Karpas-422 (cell line): Measurements from ENCODE around the gene THPO. TPM values are rescaled to one million over a fixed set of nuclear protein-coding genes. Genes with fewer than 3 reads are reported as not detected.
A peak's percentile ranks its signal among the peaks of the same experiment; 100 is the strongest.

Source experiments
- DNase-seq: peaks from one replicate; pipeline ENCODE4 v3.0.0-alpha.2; 2015
- H2AFZ ChIP-seq: fragments of 200-600 bp; sonication (generic); 2 replicates; pipeline ENCODE4 v1.6.1; 2014; ENCODE audit warnings: antibody characterized with exemption, low read length, mixed read lengths
- H3K27ac ChIP-seq: fragments of 200-600 bp; sonication (generic); 2 replicates; pipeline ENCODE4 v1.5.1; 2014; ENCODE audit warnings: mild to moderate bottlenecking, low read length, moderate library complexity
- H3K27me3 ChIP-seq: fragments of 200-600 bp; sonication (generic); 2 replicates; pipeline ENCODE4 v1.6.1; 2014; ENCODE audit warnings: low read length, mixed read lengths
- H3K36me3 ChIP-seq: fragments of 200-600 bp; sonication (generic); 2 replicates; pipeline ENCODE4 v1.6.1; 2014; ENCODE audit warnings: low read length, mixed read lengths; ENCODE audit not compliant: insufficient read depth
- H3K4me1 ChIP-seq: fragments of 200-600 bp; sonication (generic); 2 replicates; pipeline ENCODE4 v1.6.1; 2014; ENCODE audit warnings: mild to moderate bottlenecking, low read length, mixed read lengths
- H3K4me2 ChIP-seq: fragments of 200-600 bp; sonication (generic); 2 replicates; pipeline ENCODE4 v1.6.1; 2014; ENCODE audit warnings: low read length, low read depth, mild to moderate bottlenecking; ENCODE audit not compliant: poor library complexity, severe bottlenecking
- H3K4me3 ChIP-seq: fragments of 200-600 bp; sonication (generic); 2 replicates; pipeline ENCODE4 v1.5.1; 2014; ENCODE audit warnings: mild to moderate bottlenecking, antibody characterized with exemption, low read length, mixed read lengths
- H3K79me2 ChIP-seq: fragments of 200-600 bp; sonication (generic); 2 replicates; pipeline ENCODE4 v1.6.1; 2014; ENCODE audit warnings: mild to moderate bottlenecking, low read length, mixed read lengths
- H3K9ac ChIP-seq: fragments of 200-600 bp; sonication (generic); 2 replicates; pipeline ENCODE4 v1.6.0; 2014; ENCODE audit warnings: low read length
- H3K9me2 ChIP-seq: fragments of 200-600 bp; sonication (generic), shearing (Covaris generic); replicated peaks from 2 replicates; pipeline ENCODE4 v1.6.0; 2014; ENCODE audit warnings: mild to moderate bottlenecking, low read length, moderate library complexity; ENCODE audit not compliant: insufficient read depth
- H3K9me3 ChIP-seq: fragments of 300-700, 200-600 bp; sonication (generic); 2 replicates; pipeline ENCODE4 v1.6.1; 2014; ENCODE audit warnings: low read length, mixed read lengths
- H4K20me1 ChIP-seq: fragments of 200-600 bp; sonication (generic); 2 replicates; pipeline ENCODE4 v1.6.1; 2014; ENCODE audit warnings: mild to moderate bottlenecking, antibody characterized with exemption, low read length, low read depth; ENCODE audit not compliant: insufficient read depth
- total RNA-seq: library from RNA; depleted of rRNA; stranded (reverse); fragments of >200 nt; shearing (Covaris generic); gene quantifications from 2 replicates; pipeline ENCODE4 v1.2.3, GENCODE V29; 2014; ENCODE audit warnings: low replicate concordance

THPO gene
- total RNA-seq, 1 experiment from 2014 or later = 12.5 TPM

DNA sequence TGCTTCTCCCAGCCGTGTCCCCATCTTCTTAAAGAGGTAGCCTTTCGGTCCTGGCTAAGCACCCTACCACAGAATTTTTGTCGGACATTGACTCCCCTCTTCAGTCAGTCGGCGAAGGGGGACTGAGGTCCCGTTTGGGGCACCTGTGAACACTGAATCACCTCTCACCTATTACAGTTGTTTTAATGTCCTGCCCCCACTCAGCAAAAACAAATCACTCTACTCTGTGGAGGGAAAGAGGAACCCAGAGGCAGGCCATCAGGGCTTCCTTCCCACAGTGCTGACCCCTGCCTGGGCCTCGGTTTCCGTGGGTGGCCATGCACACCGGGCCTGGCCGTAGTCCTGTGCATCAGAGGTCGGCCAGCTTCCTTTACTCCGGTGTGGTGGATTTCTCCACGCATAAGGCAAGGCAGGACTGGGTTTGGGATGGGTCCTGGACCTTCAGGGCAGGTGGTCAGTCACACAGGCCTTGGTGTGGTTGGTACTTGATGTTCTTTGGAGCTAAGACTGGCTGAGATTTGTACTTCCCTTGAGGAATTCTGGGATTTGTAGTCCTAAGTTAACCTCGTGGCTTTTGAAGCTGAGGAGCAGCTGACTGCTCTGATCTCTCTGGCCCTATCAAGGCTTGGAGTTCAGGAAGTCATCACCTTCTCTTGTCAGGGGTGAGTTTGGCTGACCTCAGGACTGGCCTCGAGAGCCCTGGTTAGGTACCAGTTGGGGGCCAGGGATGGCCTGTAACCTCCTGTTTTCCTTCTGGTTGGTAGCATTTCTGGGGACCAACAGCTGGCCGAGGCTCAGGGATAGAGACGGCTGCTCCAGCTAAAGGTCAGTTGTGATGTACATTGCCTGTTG, 41.2 kb downstream of the THPO start:
- no peaks in the 10 kb centered on the region for H3K9me3 ChIP-seq
- peak overlapping the region; percentile 12 for H3K27ac ChIP-seq

DNA sequence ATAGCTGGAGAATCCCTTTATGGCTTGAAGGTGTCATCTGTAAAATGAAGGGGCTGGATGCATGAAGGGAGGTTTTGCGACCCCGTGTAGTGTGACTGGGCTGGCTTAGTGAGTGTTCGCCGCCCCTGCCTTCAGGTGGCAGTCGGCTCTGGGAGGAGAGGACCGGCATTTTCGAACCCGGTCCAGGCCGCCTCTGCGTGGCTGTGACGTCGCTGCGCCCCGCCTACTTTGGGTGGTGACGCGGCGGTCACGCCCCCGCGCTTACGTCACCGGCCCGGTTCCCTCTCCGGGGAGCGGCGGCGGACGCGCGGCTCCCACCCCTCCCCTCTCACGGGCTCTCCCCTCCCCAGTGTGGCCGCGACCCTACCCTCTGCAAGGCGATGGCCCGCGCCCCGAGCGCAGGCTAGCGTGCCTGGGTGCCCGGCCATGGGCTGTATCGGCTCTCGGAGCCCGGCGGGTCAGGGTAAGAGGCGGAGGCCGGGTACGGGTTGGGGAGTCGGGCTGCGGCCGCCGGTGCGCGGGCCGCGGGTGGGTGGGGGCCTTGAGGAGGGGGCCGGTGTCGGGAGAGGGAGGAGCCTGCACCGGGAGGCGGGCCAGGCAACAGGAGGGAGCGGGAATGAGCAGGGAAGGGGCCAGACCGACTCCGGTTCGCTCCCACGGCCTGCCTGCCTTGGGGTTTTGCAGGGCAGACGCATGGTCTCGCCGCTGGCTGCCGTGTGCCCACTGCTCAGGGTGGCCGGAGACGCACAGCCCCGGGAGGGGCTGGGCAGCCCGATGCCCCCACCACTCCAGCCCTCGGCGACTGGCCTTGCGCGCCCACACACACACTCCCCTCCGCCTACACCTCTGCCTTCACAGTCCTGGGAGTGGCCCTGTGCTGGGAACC, 42.1 kb downstream of the THPO start:
- Histone ChIP-seq H3K9me2 (no peaks in the 10 kb centered on the region), H3K27ac (peak overlapping the region; percentile 53), H3K9me3 (no peaks in the 10 kb centered on the region), H3K4me1 (peaks cover 25% of the 10 kb centered on the region), H3K79me2 (peaks cover 27% of the 10 kb centered on the region), H3K4me2 (peak overlapping the region; percentile 73), H3K27me3 (no peaks in the 10 kb centered on the region), H3K36me3 (peaks cover 26% of the 10 kb centered on the region; the same call in 1 of the 2 replicates), H2AFZ (no peak overlapping the region), H3K4me3 (peak overlapping the region; percentile 77), H4K20me1 (peaks cover 34% of the 10 kb centered on the region), H3K9ac (peak overlapping the region; percentile 79)
- peak; percentile 97 for DNase-seq

More for the DNA sequence above, 41.2 kb downstream of the THPO start:
- Histone ChIP-seq H3K9me2 (no peaks in the 10 kb centered on the region), H3K27me3 (no peaks in the 10 kb centered on the region), H3K4me2 (peak overlapping the region; percentile 73), H3K79me2 (peaks cover 27% of the 10 kb centered on the region), H3K4me1 (peaks cover 25% of the 10 kb centered on the region), H3K4me3 (peak overlapping the region; percentile 77), H4K20me1 (peaks cover 28% of the 10 kb centered on the region), H3K9ac (peak overlapping the region; percentile 79), H3K36me3 (peaks cover 17% of the 10 kb centered on the region; the same call in 1 of the 2 replicates), H2AFZ (no peak overlapping the region)
- DNase-seq = peak; percentile 70

DNA sequence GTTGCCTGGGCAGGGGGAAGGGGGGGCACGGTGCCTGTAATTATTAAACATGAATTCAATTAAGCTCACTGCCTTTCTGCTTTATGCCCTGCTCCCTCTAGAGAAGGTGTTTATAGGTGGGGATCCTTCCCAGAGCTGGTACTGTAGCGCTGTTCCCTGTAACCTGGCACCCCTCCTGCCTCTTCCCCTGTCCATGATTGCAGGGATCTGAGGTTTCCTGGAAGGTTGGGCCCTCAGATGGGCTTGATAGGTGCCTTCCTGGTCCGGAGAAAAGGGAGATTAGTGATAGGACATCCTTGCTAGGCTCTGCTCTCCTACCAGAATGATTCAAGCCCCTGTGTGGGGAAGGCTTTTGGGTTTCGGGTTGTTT, 42.7 kb downstream of the THPO start:
- Histone ChIP-seq H3K27me3 (no peaks in the 10 kb centered on the region), H4K20me1 (peaks cover 35% of the 10 kb centered on the region), H3K4me3 (peak overlapping the region; percentile 77; the same call in 1 of the 2 replicates), H3K9me3 (no peaks in the 10 kb centered on the region), H3K9me2 (no peaks in the 10 kb centered on the region), H3K36me3 (peaks cover 29% of the 10 kb centered on the region; the same call in 1 of the 2 replicates), H3K4me1 (peaks cover 25% of the 10 kb centered on the region), H2AFZ (no peak overlapping the region), H3K4me2 (peak overlapping the region; percentile 73), H3K79me2 (peaks cover 27% of the 10 kb centered on the region), H3K9ac (peak overlapping the region; percentile 79), H3K27ac (peak overlapping the region; percentile 53)
- DNase-seq = no peak

DNA sequence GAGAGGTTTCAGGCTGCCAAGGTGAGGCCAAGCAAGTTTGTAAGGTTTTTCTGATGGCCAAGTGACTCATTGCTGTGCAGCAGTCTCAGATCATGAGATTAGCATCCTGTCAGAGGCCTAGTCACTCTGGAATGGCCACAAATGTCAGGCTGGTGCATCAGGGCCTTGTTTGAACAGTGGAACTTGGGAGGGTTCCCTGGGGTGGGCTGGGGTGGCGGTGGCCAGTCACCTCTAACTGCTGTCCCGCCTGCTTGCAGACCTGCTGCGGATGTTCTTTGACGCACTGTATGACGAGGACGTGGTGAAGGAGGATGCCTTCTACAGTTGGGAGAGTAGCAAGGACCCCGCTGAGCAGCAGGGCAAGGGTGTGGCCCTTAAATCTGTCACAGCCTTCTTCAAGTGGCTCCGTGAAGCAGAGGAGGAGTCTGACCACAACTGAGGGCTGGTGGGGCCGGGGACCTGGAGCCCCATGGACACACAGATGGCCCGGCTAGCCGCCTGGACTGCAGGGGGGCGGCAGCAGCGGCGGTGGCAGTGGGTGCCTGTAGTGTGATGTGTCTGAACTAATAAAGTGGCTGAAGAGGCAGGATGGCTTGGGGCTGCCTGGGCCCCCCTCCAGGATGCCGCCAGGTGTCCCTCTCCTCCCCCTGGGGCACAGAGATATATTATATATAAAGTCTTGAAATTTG, 43.4 kb downstream of the THPO start:
- Histone ChIP-seq H3K27me3 (no peaks in the 10 kb centered on the region), H3K4me1 (peaks cover 25% of the 10 kb centered on the region), H3K9me3 (no peaks in the 10 kb centered on the region), H3K27ac (peak overlapping the region; percentile 53; the same call in 1 of the 2 replicates), H2AFZ (no peak overlapping the region), H3K4me2 (no peak overlapping the region), H4K20me1 (peaks cover 40% of the 10 kb centered on the region), H3K4me3 (no peak overlapping the region), H3K79me2 (peaks cover 27% of the 10 kb centered on the region), H3K36me3 (peaks cover 34% of the 10 kb centered on the region), H3K9me2 (no peaks in the 10 kb centered on the region), H3K9ac (no peak overlapping the region)
- DNase-seq = peak; percentile 58

DNA sequence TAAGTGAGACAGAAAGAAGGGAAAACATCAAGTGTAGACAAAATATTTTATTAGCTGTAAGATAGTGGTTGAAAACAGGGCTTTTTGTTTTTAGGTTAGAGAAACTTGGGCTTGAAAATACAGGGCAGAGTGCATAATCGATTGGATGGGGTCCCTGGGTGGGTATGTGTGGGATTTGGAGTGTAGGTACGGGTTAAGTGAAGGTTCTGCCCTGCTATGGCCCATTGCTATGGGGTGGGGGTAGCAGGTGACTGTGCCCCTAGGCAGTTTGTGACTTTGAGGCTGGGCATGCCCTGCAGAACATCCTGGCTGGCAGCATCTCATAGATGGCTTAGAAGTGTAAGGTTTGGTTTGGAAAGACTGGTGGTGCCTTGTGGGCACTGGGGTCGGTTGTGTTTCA, 44.3 kb downstream of the THPO start:
- no peak for DNase-seq
- H3K9me2 ChIP-seq = no peaks in the 10 kb centered on the region
- H3K27ac ChIP-seq = no peak overlapping the region
- no peak overlapping the region for H3K9ac ChIP-seq
- no peaks in the 10 kb centered on the region for H3K9me3 ChIP-seq
- H2AFZ ChIP-seq = no peak overlapping the region
- H4K20me1 ChIP-seq = peaks cover 49% of the 10 kb centered on the region
- peaks cover 26% of the 10 kb centered on the region for H3K79me2 ChIP-seq
- H3K4me2 ChIP-seq = no peak overlapping the region
- H3K27me3 ChIP-seq = no peaks in the 10 kb centered on the region
- peaks cover 25% of the 10 kb centered on the region for H3K4me1 ChIP-seq
- H3K4me3 ChIP-seq = no peak overlapping the region
- peaks cover 43% of the 10 kb centered on the region for H3K36me3 ChIP-seq

DNA sequence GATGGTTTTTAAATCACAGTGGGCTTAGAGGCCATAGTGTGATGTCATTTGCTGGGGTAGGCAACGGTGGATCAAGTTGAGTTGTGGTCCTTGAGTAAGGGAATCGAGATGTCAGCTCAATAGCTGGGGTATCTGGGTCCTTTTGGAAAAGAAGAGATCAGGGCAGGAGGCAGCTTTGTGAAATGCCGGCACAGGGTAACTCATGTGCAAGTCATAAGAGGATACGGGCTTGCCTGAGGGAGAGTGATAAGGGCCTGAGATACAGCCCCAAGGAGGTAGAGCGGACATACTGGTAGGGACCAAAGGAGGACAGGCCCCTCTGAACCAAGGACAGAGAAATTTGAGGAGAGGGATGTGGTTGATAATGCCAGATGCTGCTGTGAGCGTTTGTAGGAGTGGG, 44.8 kb downstream of the THPO start:
- Histone ChIP-seq H3K36me3 (peaks cover 48% of the 10 kb centered on the region), H3K9me2 (no peaks in the 10 kb centered on the region), H3K79me2 (peaks cover 21% of the 10 kb centered on the region)

DNA sequence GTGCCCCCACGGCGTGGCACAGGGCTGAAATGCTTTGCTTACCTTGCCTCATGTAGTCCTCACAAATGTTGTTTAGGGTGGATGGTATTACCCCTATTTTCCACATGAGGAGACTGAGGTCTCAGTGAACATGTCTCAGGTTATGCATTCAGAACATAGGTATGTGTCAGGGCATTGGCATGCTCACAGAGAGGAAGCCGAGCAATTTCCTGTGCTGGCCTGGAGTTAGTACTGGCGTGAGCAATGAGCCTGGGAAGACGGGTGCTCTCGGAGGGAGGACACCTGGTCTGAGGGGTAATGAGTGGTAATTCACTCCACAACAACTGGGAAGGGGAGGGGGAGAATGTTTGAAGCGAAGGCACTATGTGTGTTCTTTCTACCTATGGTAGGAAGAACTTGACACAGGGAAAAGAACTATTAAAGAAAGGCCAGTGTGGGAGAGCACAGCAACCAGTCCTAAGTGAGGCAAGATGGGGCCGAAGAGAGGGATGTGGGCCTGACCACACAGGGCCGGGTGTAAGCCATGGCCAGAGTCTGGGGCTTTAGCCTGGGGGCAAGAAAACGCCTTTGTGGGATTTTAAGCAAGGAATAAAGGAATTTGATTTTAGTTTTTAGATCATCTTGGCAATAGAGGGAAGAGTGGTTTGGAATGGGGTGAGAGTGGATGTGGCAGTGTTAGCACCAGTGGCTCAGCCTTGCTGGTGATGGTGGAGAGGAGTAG, 45.5 kb downstream of the THPO start:
- Histone ChIP-seq H3K9me3 (no peaks in the 10 kb centered on the region), H3K9me2 (no peaks in the 10 kb centered on the region), H3K9ac (no peak overlapping the region), H3K27me3 (no peaks in the 10 kb centered on the region), H4K20me1 (peaks cover 60% of the 10 kb centered on the region), H3K36me3 (peaks cover 53% of the 10 kb centered on the region), H2AFZ (no peak overlapping the region), H3K4me3 (no peak overlapping the region), H3K27ac (no peak overlapping the region), H3K79me2 (peaks cover 14% of the 10 kb centered on the region), H3K4me2 (no peak overlapping the region), H3K4me1 (peaks cover 23% of the 10 kb centered on the region)
- no peak for DNase-seq

More for the DNA sequence above, 44.8 kb downstream of the THPO start:
- H3K4me1 ChIP-seq = peaks cover 25% of the 10 kb centered on the region
- DNase-seq = no peak
- no peak overlapping the region for H3K4me2 ChIP-seq
- no peak overlapping the region for H2AFZ ChIP-seq
- H4K20me1 ChIP-seq = peaks cover 54% of the 10 kb centered on the region
- no peak overlapping the region for H3K27ac ChIP-seq
- no peaks in the 10 kb centered on the region for H3K9me3 ChIP-seq
- no peak overlapping the region for H3K9ac ChIP-seq
- no peak overlapping the region for H3K4me3 ChIP-seq
- H3K27me3 ChIP-seq = no peaks in the 10 kb centered on the region
